Left colon (tissue), 2 donors: ENCODE data around the gene AKAP6. TPM values are rescaled to one million over a fixed set of nuclear protein-coding genes. Genes with fewer than 3 reads are reported as not detected.

ENCODE experiments used
- ATAC-seq: fragments of 200-7000 bp; cut with Tn5 transposase; one replicate; pipeline ENCODE4 v1.9.1; 2020; ENCODE audit warnings: mild to moderate bottlenecking, moderate library complexity
- DNase-seq, 2 donors: peaks; one replicate each; pipeline ENCODE4 v3.0.0-alpha.2; 2020
- intact Hi-C, 2 donors: fragments of 100-400 bp; cut with DNase I in 1 of 2; cut with micrococcal nuclease in 1 of 2; formaldehyde crosslinking; loops; one replicate each; pipeline versions ENCODE4 v1.11.2 to v1.14.0; 2022; cut with DNase I, micrococcal nuclease
- long read RNA-seq: library from polyadenylated mRNA; unstranded; transcript quantifications from one replicate; pipeline ENCODE4 v2.0.0, GENCODE V29; 2021
- total RNA-seq, 2 donors: library from RNA; stranded (reverse); fragmentation: NEBNext Ultra II Directional; extraction: Animal tissue kit (Norgen Biotek cat#: 25700); gene quantifications; one replicate each; pipeline ENCODE4 v1.2.1, GENCODE V29; 2021
- donor health status: DM: no; HTN: no; CAD: no.
- donor health status: DM: yes; HTN: yes; CAD: no.

AKAP6 gene, protein sequence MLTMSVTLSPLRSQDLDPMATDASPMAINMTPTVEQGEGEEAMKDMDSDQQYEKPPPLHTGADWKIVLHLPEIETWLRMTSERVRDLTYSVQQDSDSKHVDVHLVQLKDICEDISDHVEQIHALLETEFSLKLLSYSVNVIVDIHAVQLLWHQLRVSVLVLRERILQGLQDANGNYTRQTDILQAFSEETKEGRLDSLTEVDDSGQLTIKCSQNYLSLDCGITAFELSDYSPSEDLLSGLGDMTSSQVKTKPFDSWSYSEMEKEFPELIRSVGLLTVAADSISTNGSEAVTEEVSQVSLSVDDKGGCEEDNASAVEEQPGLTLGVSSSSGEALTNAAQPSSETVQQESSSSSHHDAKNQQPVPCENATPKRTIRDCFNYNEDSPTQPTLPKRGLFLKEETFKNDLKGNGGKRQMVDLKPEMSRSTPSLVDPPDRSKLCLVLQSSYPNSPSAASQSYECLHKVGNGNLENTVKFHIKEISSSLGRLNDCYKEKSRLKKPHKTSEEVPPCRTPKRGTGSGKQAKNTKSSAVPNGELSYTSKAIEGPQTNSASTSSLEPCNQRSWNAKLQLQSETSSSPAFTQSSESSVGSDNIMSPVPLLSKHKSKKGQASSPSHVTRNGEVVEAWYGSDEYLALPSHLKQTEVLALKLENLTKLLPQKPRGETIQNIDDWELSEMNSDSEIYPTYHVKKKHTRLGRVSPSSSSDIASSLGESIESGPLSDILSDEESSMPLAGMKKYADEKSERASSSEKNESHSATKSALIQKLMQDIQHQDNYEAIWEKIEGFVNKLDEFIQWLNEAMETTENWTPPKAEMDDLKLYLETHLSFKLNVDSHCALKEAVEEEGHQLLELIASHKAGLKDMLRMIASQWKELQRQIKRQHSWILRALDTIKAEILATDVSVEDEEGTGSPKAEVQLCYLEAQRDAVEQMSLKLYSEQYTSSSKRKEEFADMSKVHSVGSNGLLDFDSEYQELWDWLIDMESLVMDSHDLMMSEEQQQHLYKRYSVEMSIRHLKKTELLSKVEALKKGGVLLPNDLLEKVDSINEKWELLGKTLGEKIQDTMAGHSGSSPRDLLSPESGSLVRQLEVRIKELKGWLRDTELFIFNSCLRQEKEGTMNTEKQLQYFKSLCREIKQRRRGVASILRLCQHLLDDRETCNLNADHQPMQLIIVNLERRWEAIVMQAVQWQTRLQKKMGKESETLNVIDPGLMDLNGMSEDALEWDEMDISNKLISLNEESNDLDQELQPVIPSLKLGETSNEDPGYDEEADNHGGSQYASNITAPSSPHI (N-terminal part only)
- total RNA-seq: 1 to 10 TPM; 3.4 to 7.6 TPM
- long read RNA-seq, partial matches to known transcripts: 0 of 3 reads
- long read RNA-seq, other reads (novel, unspliced or antisense): 3 of 3 reads

DNA sequence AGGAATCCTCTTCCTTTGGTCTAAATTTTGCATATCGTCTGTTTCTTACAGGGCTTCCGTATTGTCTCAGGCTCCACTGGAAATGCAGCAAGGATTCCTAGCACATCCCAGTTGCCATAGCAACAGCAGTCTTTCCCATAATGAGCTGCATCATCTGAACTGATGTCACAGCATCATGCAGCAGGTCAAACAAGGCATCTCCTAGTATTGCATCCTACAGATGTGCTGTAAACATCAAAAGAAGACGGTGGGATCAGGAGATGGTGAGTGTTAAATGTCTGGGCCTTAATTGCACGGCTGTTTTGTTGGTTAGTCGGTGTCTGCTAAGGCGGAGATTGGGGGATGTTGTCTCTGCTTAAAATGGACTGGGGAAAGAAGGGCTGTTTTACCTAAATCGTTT is at the start of gene AKAP6:
AKAP6 (plus strand) TSS at position 153 of the 400 bp plus-strand sequence. CDS start 104,196 bp downstream, outside the sequence.
- DNase-seq (no peak), ATAC-seq (no peak)
- intact Hi-C loops: no loop called here

DNA sequence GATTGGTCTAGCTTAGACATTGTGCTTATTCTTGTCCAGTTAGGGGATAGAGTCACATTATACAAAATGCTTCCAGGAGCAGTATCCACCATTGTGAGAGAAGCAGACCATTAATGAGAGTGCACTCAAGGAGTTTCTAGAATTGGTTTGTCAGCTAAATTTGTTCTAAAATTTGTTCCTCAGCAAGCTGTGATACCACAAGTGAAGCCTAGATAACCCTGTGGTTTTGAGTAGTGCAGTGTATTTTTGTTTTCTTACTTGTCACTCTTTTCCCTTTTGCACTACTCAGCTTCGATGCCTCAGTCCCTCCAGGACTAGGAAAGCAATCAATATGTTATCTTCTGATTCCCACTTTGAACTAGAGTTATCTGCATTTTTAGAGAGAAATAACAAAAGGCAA is 42.5 kb upstream of the AKAP6 start:
- intact Hi-C loops: no loop called here
- DNase-seq (no peak), ATAC-seq (no peak)

DNA sequence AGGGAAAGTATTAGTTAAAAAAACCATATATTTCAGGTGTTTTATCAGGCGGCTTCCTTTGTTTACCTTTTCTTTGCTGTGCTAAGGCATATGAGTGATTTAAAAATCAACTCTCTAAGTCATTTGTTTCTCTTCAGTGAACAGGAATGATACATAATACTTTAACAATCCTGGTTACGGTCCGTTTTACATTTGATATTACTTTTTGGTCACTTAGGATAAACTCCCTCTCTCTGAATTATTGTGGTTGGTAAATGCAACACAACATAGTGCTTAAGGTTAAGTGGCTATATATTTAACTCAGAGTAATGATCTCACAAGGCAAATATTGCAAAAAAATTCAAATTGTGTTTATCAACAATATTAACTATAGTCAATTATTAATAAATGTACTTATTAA is 32.7 kb upstream of the AKAP6 start:
- intact Hi-C loops: no loop called here
- no peak for ATAC-seq
- DNase-seq: no peak

DNA sequence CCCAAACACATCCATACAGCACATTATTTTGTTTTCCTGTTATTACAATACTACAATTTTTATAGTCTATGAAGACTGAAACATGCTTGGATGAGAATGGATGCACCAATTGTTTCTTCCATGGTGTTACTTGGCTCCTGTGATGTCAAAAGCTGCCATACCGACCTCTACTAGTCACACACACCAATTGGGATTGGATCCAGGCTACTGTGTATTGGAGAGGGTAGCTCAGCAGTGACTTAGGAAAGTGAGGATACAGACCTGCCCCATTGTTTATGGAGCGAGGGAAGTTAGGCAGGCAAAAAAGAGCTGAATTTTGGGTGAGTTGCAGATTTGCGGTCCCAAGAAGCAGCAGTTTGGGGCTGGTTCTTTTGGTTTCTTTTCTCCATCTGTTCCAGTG is 30.8 kb upstream of the AKAP6 start:
- DNase-seq (no peak), ATAC-seq (no peak)
- intact Hi-C loops: no loop called here

DNA sequence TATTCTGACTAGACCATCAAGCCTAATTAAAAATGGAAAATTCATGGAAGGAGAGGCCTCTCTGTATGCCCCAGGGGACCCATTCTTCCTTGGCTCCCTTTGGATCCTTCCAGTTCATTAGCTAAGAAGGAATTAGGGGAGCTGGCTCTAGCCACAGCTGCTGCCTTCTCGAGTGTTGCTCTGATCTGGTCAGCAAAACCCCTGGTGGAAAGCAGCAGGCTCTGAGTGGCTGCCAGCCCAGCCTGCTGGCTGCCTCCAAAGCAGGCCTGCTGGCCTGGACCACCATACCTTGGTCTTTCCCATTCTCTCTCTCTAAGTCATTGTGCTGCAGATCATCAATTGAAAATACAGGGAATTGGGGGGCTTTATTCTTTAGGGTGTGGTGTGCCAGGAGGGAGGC is 29.0 kb upstream of the AKAP6 start:
- DNase-seq (no peak), ATAC-seq (no peak)
- intact Hi-C loops: no loop called here

DNA sequence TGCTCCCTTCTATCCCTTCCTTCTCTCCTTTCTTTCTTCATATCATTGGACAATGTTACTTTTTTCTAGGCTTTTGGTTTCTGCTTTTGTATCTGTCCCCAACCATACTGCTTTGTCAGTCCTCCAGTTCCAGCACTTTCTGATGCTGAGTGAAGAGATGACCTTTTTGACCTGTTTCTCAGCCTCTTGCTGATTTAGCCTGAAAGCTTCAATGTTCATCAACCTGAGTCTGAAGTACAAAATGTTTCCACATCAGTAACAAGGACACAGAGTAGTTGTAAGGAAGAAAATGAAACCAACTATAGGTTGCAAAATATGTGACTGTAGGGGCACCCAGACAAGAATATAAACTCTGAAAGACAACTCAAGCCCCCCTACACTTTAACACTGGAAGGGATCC is 25.2 kb upstream of the AKAP6 start:
- DNase-seq (no peak), ATAC-seq (no peak)
- intact Hi-C loops: no loop called here

DNA sequence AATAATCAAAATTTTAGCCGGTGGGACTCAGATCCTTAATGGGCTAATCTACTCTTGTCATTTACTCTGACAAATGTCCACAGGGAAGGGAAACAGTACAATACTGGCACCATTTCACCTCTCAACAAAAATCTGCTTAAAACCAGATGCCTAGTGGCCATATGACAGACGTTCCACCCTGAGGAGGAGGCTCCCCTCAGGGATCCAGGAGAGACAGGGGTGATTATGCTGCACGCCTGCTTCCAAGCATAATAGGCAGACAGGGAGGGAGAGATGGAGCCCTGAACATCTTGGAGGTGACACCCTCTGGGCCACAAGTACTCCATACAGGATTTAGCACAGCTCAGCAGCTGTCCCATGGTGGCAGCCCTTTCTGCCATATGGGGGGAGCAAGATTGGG is 24.8 kb upstream of the AKAP6 start:
- intact Hi-C loops: no loop called here
- DNase-seq: no peak
- ATAC-seq: no peak

DNA sequence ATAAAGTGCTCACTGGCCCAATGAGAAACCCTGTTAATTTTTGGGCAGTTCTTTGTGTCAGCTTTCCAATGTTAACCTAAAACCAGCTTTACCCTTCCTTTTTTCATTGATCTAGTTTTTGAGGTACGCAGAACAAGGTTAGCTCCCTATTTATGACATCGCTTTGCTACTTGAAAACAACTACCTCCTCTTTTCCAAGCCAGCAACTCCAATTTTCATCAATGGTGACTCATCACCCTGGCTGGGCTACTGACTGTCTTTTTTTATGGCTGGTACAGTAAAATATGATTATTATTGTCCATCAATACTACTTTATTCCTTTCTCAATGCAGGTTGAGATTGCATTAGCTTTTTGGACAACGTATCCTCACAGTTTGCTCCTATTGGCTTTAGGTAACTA is 22.5 kb upstream of the AKAP6 start:
- DNase-seq: no peak
- intact Hi-C loops: no loop called here
- no peak for ATAC-seq

DNA sequence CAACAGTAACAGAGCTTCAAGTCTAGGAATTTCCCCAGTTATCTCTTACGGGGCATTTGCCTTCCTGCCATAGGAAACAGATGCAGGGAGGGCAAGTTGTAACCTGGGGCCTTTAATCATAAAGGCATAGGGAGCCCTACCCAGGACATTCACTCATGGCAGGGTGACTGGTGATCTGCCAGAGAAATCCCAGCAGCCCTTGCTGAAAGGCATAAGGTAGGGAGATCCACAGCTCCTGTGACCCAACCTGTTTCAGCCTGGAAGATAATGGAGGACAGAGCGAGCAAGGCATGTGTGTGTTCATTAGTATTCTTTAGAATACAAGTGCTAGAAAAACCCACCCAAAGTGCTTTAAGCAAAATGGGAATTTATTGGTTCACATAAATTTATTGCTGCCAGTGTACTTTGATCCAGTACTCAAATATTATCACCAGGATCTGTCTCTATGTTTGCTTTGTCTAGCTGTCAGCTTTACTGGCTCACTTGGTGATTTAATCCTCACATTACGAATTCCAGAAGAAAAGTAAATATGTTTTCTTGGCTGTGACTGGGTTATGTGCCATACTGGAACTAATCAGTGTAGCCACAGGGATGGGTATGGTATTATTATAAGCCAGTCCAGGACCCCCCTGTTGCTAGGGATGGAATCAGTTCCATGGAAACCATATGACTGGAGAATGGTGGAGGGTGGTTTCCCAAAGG is 21.1 kb upstream of the AKAP6 start:
- ATAC-seq: peak; percentile 92
- peak; percentile 57 to 74 for DNase-seq
- intact Hi-C loops: no loop called here

DNA sequence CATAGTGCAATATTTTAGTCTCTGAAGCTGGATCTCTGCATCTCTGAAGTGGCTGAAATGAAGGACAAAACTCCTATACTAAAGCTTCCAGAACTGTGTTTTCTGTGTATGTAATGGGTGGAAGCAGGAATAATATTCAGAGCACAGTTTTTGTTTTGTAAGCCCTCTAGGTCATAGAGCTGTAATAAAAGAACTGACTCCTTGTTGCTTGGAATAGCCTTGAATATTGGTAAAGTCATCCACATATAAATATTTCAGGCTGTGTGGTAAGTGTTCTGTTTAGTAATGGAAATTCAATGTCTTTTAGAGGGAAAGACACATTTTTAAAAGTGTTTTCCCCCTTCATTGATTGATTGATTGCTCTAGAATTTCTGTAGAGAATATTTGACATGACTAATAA is 18.2 kb upstream of the AKAP6 start:
- no peak for ATAC-seq
- intact Hi-C loops: no loop called here
- no peak for DNase-seq

DNA sequence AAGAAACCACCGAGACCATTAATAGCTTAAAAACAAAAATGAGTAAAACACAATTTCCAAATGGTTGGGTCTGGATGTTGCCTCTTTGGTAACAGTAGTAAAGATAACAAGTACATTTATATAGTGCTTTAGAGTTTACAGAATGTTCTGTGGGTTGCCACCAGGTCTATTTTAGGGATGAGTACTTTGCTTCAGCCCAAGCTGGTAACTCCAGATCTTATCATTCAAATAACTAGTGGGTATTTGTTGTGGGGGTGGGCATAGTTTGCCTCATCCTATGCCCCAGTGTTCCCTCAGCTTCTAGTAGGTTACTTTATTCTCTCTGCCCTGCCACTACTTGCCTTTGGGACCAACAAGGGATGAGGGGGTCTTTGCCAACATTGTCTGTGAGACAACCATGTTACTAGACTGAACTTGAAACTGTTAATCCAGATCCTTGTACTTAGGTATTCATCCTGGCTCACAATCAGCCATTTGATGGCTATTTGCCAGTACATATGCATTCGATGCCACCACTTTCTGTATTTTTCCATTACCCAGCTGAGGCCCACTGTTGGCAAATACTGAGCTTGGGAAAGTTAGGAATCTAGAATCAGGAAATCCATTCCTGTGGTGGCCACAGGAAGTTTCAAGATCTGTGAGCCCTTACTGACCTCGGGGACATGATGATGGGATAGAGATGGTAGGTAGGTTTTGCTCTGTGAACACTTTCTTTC is 17.6 kb upstream of the AKAP6 start:
- ATAC-seq: no peak
- intact Hi-C loops: no loop called here
- DNase-seq: no peak

DNA sequence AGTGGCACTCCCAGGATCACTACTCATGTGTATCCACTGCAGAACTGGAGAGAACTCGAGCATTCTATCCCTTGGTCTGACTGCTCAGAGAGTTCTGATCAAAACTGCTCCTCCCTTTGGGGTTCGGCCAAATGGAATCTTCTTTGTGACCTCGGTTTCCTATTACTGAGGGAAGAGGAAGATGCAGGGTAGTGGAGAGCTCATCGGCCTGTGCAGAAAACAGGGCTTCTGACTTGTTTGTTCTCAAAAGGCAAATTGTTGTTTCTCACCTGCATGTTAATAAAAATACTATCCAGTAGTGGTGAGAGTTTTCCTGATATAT is 17.1 kb upstream of the AKAP6 start:
- no peak for DNase-seq

DNA sequence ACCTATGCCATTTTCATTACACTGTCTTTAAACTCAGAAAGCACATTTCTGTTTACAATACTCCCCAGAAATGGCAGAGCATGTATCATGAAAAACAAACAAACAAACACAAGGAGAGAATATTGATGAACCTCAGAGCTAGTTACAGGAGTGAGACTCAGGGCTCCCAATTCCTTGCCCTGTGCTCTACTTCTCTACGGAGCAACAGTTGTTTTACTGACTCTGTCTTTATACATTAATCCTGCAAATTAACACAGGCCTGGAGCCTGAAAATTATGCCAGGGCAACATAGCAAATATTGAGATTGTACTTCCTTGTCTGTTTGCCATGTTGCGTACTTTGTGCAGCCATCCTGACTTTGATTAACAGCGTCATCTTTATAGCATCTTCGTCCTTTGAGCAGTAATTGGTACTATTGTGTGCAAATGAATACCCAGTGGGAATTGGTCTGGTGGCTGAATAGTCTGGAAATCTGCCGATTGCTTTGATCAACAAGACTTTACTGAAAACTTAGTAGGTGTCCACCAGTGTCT is 15.2 kb upstream of the AKAP6 start:
- DNase-seq (no peak), ATAC-seq (peak; percentile 96)
- intact Hi-C loops: no loop called here

More for the DNA sequence above, 17.1 kb upstream of the AKAP6 start:
- no peak for ATAC-seq
- intact Hi-C loops: no loop called here

DNA sequence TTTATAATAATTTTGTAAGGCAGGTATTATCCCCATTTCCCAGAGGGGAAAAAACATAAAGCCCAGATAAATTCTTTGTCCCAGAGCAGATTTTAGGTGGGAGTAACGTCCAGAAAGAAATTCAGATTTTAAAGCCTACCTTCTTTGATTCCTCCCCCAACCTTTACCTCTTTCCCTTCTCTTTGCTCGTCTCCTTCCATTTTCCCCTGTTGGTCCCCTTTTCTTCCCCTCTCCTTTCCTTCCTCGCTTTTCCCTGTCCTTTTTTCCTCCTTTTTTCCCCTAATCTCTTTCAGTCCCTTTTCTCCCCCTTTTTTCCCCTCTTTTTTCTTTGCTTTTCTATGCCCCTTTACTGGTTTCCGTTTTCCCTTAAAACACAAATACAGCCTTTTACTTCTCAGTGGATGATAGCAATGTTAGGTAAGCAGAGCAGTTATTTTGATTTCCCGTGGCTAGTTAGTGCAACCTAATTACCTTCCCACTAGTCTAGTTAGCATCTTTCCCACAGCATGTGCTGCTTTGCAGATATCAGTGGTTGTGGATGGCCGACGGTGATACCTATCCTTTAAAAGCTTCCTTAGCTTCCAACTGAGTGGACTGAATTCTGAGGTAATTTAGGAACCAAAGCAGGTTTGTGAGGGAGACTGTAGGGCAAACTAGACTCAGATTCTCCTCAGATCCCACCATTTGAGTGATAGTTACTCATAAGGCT is 10.9 kb upstream of the AKAP6 start:
- intact Hi-C loops: no loop called here
- no peak for ATAC-seq
- DNase-seq: no peak

DNA sequence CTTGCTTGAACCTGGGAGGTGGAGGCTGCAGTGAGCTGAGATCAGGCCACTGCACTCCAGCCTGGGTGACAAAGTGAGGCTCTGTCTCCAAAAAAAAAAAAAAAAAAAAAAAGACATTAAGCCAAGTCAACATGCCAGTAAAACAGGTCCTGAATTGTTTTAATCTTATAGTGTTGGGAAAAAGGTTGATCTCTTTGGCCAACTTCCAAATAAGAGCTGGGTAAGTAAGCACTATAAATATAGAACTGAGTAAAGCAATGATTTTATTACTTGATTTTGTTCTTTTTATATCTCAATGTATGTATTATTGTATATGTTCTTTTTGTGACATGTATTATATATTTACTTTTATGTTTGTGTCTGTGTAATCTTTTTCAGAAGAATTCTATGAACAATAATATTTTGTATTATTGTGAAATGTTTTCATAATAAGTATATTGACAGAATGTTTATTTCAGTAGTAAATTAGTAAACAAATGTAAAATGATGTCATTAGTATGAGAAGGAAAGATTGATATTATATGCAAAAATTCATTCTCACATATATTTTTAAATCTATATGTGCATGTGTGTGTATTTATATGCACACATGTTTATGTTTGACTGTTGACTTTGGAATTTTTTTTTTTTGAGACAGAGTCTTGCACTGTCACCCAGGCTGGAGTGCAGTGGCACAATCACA is 9.6 kb upstream of the AKAP6 start:
- intact Hi-C loops: no loop called here
- DNase-seq (no peak), ATAC-seq (peak; percentile 93)

DNA sequence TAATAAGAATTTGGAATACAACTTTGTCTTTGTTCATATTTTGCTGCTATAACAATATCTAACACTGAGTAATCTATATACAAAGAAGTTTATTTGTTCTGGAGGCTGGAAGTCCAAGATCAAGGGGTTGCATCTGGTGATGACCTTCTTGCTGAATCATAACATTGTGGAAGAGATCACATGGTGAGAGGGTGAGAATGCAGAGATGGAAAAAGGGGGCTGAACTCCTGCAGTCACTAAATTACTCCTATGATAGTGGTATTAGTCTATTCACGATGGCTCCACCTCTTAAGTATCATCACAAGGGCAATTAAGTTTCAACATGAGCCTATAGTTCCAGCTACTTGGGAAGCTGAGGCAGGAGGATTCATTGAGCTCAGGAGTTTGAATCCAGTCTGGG is 4.5 kb upstream of the AKAP6 start:
- intact Hi-C loops: no loop called here
- ATAC-seq: no peak

More for the DNA sequence above, 4.5 kb upstream of the AKAP6 start:
- no peak for DNase-seq
